SHP77 treated with DMSO at 0.1 percent for 48 hours (cell line): ENCODE results near the gene TGFBR3L.
"Not testable (repeated sequence)": the region's sequence is repeated elsewhere in the genome, so short reads cannot be mapped to it uniquely, and the experiment has no call there.

ENCODE experiments used
- DNase-seq: peaks from one replicate; lab custom pipeline; 2025; lab: John Stamatoyannopoulos, UW

Gene TGFBR3L

DNA sequence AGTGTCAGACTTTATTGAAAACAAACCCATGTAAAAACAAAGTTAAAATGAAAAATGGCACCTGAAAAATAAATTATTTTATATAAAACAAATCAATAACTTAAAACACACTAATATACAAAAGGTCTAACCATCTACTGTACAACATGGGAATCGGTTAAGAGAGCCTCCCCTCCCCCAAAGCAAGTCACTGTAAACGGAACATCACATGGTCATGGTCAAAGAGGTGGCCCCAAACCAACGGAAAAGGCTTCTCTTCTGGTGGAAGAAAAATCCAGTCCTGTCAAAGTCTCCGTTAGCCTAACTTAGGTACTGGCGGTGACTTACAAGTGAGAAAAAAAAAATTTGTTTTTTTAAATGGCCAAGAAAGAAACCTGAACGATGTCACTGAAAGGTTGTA lies 44.6 kb downstream of the TGFBR3L start:
- DNase-seq = no peak

DNA sequence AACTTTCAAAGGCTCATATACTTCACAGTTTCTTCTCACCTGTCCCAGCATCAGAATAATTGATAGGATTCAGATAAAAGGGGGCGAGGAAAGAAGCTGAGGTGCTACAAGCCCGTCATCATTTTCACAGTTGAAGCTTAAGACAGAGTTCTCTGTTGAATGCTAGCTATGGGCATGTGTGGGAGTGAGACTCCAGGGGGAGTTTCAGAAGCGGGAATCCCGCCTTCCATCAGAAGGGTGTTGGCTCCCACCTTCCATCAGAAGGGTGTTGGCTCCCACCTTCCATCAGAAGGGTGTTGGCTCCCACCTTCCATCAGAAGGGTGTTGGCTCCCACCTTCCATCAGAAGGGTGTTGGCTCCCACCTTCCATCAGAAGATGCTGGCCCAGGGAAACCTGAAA lies 46.5 kb downstream of the TGFBR3L start:
- DNase-seq = not testable (repeated sequence)

DNA sequence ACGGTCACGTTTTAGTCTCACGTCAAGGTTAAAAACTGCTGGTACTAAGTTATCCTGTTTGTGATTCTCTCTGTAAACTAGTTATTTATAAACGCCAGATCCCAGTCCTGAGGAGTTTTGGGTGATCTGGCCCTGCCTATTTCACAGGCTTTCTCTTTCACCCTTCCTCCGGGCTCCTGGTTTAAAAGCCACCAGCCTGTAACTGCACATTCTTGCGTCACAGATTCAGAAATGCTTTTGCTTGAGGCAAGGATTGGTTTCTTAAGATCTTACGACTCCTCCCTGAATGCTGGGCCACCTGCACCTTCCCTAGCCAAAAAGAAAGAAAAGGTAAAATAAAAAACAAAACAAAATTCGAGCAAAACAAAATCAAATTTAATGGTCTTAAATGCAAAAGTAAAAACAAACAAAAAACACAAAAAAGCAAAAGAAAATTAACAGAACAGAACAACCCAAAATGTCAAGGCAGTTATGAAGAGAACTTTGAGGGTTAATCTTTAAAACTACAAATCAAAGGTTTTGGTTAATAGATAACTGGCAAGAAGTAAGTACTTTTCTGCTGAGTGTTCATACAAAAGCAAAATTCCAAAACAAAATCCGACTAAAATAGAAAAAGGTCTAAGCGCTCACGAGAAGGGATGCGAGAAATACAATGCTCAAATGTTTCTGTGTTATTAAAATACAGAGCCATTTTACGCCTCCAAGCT lies 47.4 kb downstream of the TGFBR3L start:
- no peak for DNase-seq

DNA sequence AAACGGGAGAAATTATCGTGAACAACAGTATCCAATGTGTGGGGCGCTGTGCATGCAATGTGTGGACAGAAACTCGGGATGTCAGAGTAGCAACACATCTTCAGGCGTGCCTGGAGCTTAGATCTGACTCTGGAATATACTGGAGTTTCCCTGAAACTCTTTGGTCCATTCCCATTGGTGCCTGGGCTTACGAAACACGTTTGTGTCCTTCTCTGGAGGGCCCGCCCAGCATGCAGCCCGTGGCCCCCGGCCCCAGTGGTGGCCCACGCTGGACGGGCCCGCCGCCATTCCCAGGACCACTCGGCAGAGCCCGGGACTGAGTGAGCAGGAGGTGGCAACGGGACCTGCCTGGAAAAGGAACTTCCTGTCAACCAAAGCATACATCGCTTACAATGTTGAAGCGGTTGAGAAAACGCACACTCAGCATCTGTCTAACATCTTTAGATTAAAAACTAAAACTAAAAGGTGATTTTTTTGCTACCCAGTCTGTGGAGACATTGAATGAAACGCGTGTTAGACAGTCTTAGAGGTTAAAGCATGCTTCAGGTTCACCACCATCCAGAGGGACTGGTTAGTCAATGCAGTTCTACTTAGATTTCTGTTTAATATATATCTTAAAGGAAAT lies 48.1 kb downstream of the TGFBR3L start:
- no peak for DNase-seq

DNA sequence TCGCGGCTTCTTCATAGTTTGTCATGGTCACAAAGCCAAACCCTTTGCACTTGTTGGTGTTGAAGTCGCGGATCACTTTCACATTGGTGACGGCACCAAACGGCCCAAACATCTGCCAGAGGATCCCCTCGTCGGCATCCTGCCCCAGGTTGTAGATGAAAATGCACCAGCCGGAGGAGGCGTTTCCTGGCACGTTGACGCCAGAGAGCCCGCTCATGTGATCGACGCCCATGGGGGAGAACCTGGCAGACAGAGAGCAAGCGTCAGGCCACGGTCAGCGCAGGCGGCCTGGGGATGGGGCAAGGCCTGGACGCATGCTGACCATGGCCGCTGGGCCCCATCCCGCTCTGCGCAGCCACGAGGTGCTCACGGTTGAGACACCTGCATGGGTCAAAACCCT lies 48.9 kb downstream of the TGFBR3L start:
- no peak for DNase-seq

DNA sequence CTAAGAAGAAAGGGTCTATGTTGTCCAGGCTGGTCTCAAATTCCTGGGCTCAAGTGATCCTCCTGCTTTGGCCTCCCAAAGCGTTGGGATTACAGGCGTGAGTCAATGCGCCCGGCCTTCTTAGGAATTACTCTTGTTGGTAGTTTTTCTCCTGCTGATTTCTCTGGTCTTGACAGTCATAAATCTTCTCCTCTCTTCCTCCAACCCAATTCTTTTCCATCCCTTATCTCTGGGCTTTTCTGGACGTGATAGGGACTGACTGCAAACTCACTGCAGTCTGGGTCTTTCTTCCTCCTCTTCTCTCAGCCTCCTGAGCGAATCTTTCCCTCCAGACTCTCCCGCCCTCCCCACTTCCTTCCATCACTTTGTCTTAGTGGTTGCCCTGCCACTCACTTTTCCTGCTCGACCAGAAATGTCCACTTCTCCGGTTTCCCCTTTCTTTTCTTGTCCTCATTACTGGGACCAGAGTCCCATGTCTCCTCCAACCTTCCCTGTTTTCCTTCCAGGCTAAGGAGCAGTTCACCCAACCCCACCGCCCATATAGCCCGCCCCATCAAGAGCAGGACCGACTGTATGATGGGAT lies 50.7 kb downstream of the TGFBR3L start:
- no peak for DNase-seq

DNA sequence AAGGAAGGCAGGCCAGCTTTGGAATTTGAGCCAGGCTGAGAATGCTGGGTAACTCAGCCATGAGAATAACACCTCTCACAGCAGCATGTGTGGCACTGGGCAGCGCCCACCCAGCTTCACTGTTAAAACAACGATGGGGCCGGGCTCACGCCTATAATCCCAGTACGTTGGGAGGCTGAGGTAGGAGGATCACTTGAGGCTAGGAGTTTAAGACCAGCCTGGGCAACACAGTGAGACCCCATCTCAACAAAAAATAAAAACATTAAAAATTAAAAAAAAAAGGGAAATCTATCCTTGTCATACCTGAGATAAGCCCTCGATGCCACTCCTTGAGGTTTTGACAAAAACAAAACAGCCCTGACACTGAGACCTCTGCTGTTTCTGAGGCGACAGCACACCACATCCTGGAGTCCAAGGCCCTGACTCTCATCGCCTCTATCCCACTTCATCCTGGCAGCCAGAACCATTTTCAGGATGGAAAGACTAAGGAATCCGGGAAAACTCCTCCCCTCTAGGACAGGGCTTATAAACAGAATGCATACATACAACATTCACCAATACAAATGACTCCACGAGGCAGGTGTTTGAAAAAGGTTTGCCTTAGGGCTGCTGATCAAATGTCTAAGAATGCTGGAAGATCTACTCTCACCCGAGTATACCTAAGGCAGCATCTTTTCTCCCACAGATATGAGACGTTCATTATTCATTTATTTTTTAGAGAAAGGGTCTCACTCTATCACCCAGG lies 51.5 kb downstream of the TGFBR3L start:
- DNase-seq = no peak

DNA sequence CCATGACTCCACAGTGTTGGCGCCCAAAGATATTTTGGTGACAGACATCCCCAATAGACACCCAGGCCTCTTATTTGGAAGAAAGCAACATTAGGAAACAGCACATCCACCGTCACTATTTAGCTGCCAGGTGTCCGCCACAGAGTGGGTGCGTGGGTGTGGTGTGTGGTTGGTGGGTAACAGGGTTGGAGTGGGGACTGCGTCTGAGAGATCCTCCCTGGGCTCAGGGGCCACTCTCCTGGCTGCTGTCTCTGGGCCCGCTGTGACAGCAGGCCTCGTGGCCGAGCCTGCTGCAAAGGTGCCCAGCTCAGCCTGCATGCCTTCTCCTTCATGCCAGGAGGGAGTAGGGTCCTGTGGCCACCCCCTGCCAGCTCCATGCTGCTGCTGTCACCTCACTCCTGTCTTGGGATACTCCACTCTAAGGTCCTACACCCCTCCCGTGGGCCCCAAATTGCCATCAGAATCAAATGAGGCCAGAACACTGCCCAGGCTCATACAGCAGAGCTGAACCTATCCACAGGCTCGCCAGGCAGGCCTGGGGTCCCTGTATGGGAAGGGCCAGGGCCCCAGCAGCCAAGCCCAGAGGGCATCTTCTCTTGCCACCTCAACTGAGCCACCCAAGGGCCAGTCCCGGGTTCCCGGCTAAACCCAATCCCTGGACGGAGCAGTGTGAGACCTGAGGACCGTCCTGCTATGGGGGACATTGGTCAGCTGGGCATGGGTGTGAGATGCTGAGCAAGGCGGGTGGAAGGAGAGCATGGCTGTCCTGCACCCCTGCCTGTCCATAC lies 53.6 kb downstream of the TGFBR3L start:
- no peak for DNase-seq
